HCT116 (cell line): Measurements from ENCODE around the gene UMODL1. TPM values are rescaled to one million over a fixed set of nuclear protein-coding genes. Genes with fewer than 3 reads are reported as not detected.

Experiments used
- ATAC-seq: fragments of 200-7000 bp; cut with Tn5 transposase; 2 replicates; pipeline ENCODE4 v1.9.1; 2020; ENCODE audit warnings: mild to moderate bottlenecking, moderate library complexity
- BruUV-seq: library from RNA; stranded (reverse); fragments of 400-500 nt; replicated peaks from 2 replicates; lab custom pipeline; 2021; lab: Mats Ljungman, UMichigan
- CTCF ChIA-PET: fragments of 300-600 bp; sonication (Branson Sonifier 250); formaldehyde crosslinking; loops from one replicate; lab custom pipeline; 2021; ENCODE audit warnings: antibody characterized with exemption; lab: Charles Lee
- POLR2A ChIA-PET: fragments of 300-600, 350-600 bp; sonication (Branson Sonifier 250); formaldehyde crosslinking; loops from one replicate; lab custom pipeline; 2021; ENCODE audit warnings: antibody characterized with exemption; lab: Charles Lee
- RAD21 ChIA-PET, 2 experiments: fragments of 300-600 bp; sonication (Branson Sonifier 250); formaldehyde crosslinking; loops; one replicate each; lab custom pipeline; 2023; ENCODE audit warnings: low total read pairs in 2 of 2; ENCODE audit not compliant: uncharacterized antibody in 2 of 2, unreplicated experiment in 2 of 2, low non-redundant PET in 1 of 2; lab: Charles Lee
- DNase-seq: peaks from one replicate; pipeline ENCODE4 v3.0.0-alpha.2; 2010; ENCODE audit warnings: low read depth, low spot score
- H2AFZ ChIP-seq: fragments of 200-600 bp; shearing (Covaris generic), sonication (generic); 2 replicates; pipeline ENCODE4 v1.6.1; 2017; ENCODE audit warnings: low read depth, mixed run types, mixed read lengths, antibody characterized with exemption, low read length; ENCODE audit not compliant: poor library complexity, severe bottlenecking
- H3K27ac ChIP-seq: 2 replicates; pipeline ENCODE4 v1.5.1; 2012; ENCODE audit warnings: low read depth, low read length
- H3K27me3 ChIP-seq: fragments of 200-600 bp; sonication (generic); 2 replicates; pipeline ENCODE4 v1.6.1; 2016; ENCODE audit warnings: mixed run types, low read length, mixed read lengths; ENCODE audit not compliant: insufficient read depth
- H3K36me3 ChIP-seq, 2 experiments: fragments of 200-500 bp in 1 of 2; fragments of 200-600 bp in 1 of 2; sonication (Bioruptor generic) in 1 of 2; sonication (generic) in 1 of 2; 2 replicates each; pipeline versions ENCODE4 v1.5.1 to v1.6.1; 2014 to 2016; ENCODE audit warnings: low read length in 2 of 2, inconsistent platforms in 1 of 2, mixed read lengths in 1 of 2, mixed run types in 1 of 2; ENCODE audit not compliant: insufficient read depth in 2 of 2, control insufficient read depth in 1 of 2
- H3K4me1 ChIP-seq, 2 experiments: fragments of 200-600 bp in 1 of 2; sonication (generic) in 1 of 2; 2 replicates each; pipeline versions ENCODE4 v1.5.1 to v1.6.1; 2012 to 2017; ENCODE audit warnings: low read length in 2 of 2, inconsistent platforms in 1 of 2, mild to moderate bottlenecking in 1 of 2, mixed read lengths in 1 of 2, mixed run types in 1 of 2, moderate library complexity in 1 of 2; ENCODE audit not compliant: insufficient read depth in 2 of 2, control insufficient read depth in 1 of 2
- H3K4me2 ChIP-seq: fragments of 200-600 bp; sonication (generic); 2 replicates; pipeline ENCODE4 v1.6.1; 2017; ENCODE audit warnings: mixed run types, low read length, mixed read lengths
- H3K4me3 ChIP-seq, 2 experiments: fragments of 200-600 bp in 1 of 2; sonication (generic) in 1 of 2; replicated peaks in 1 of 2; 2 replicates each; pipeline ENCODE4 v1.5.1; 2011 to 2016; ENCODE audit warnings: low read length in 2 of 2, control low read depth in 1 of 2, low read depth in 1 of 2, mild to moderate bottlenecking in 1 of 2, mixed read lengths in 1 of 2, mixed run types in 1 of 2
- H3K79me2 ChIP-seq: fragments of 200-600 bp; sonication (generic); 2 replicates; pipeline ENCODE4 v1.6.1; 2017; ENCODE audit warnings: mild to moderate bottlenecking, mixed run types, low read length, moderate library complexity, mixed read lengths; ENCODE audit not compliant: insufficient read depth
- H3K9ac ChIP-seq: fragments of 200-600 bp; sonication (generic); 2 replicates; pipeline ENCODE4 v1.6.1; 2016; ENCODE audit warnings: low read length, mixed read lengths
- H3K9me2 ChIP-seq: fragments of 200-600 bp; sonication (generic), shearing (Covaris generic); 2 replicates; pipeline ENCODE4 v1.6.1; 2017; ENCODE audit warnings: mixed run types, mild to moderate bottlenecking, moderate library complexity; ENCODE audit not compliant: insufficient read depth
- H3K9me3 ChIP-seq, 2 experiments: fragments of 200-500 bp in 1 of 2; fragments of 200-600 bp in 1 of 2; sonication (Bioruptor generic) in 1 of 2; sonication (generic) in 1 of 2; 2 replicates each; pipeline ENCODE4 v1.6.1; 2014 to 2017; ENCODE audit warnings: low read length in 2 of 2, mixed read lengths in 2 of 2, inconsistent platforms in 1 of 2, low read depth in 1 of 2, mild to moderate bottlenecking in 1 of 2, mixed run types in 1 of 2, moderate library complexity in 1 of 2; ENCODE audit not compliant: control insufficient read depth in 1 of 2, insufficient read depth in 1 of 2
- H4K20me1 ChIP-seq: fragments of 200-600 bp; sonication (generic), shearing (Covaris generic); 2 replicates; pipeline ENCODE4 v1.6.1; 2017; ENCODE audit warnings: mixed run types, mild to moderate bottlenecking, moderate library complexity; ENCODE audit not compliant: insufficient read depth
- ATF3 ChIP-seq: IDR thresholded peaks from 2 replicates; pipeline ENCODE4 v1.6.1; 2012
- CBX3 ChIP-seq: IDR thresholded peaks from 2 replicates; pipeline ENCODE4 v1.6.1; 2012; ENCODE audit warnings: low read depth
- CEBPB ChIP-seq: IDR thresholded peaks from 2 replicates; pipeline ENCODE4 v1.6.1; 2012; ENCODE audit warnings: low read depth
- EZH2 ChIP-seq: fragments of 200-600 bp; sonication (generic); IDR thresholded peaks from 2 replicates; pipeline ENCODE4 v1.6.1; 2017; ENCODE audit warnings: antibody characterized with exemption, mixed run types
- EZH2phosphoT487 ChIP-seq: fragments of 200-600 bp; IDR thresholded peaks from 2 replicates; pipeline ENCODE4 v1.6.1; 2018; ENCODE audit warnings: antibody characterized with exemption, borderline replicate concordance
- JUND ChIP-seq: IDR thresholded peaks from 2 replicates; pipeline ENCODE4 v1.6.1; 2012
- POLR2A ChIP-seq: IDR thresholded peaks from 2 replicates; pipeline ENCODE4 v1.7.0; 2011; ENCODE audit warnings: borderline replicate concordance; ENCODE audit not compliant: insufficient read depth, insufficient read length; ENCODE audit errors: extremely low read depth
- POLR2AphosphoS5 ChIP-seq: IDR thresholded peaks from 2 replicates; pipeline ENCODE4 v1.6.1; 2011; ENCODE audit warnings: mild to moderate bottlenecking, low read depth, low read length, moderate library complexity
- RAD21 ChIP-seq: IDR thresholded peaks from 2 replicates; pipeline ENCODE4 v1.6.1; 2012; ENCODE audit warnings: low read depth, mild to moderate bottlenecking
- SIN3A ChIP-seq: IDR thresholded peaks from 2 replicates; pipeline ENCODE4 v1.6.1; 2012; ENCODE audit warnings: low read depth
- SP1 ChIP-seq: IDR thresholded peaks from 2 replicates; pipeline ENCODE4 v1.6.1; 2012; ENCODE audit warnings: low read depth
- SRF ChIP-seq: IDR thresholded peaks from 2 replicates; pipeline ENCODE4 v1.6.1; 2012; ENCODE audit warnings: low read depth
- TCF7L2 ChIP-seq: IDR thresholded peaks from 2 replicates; pipeline ENCODE4 v1.7.0; 2011; ENCODE audit warnings: borderline replicate concordance, inconsistent platforms; ENCODE audit not compliant: insufficient read depth, insufficient read length; ENCODE audit errors: extremely low read depth
- YY1 ChIP-seq: IDR thresholded peaks from 2 replicates; pipeline ENCODE4 v1.6.1; 2011; ENCODE audit warnings: low read length, low read depth, moderate library complexity, mild to moderate bottlenecking; ENCODE audit not compliant: insufficient replicate concordance; ENCODE audit errors: extremely low read depth
- ZBTB33 ChIP-seq: IDR thresholded peaks from 2 replicates; pipeline ENCODE4 v1.6.1; 2011; ENCODE audit warnings: mild to moderate bottlenecking, low read length, moderate library complexity; ENCODE audit not compliant: insufficient replicate concordance; ENCODE audit errors: extremely low read depth
- ZFX ChIP-seq: fragments of 450-650 bp; IDR thresholded peaks from 2 replicates; pipeline ENCODE4 v1.6.1; 2017
- ZNF274 ChIP-seq: fragments of 200-500 bp; sonication (Bioruptor generic); IDR thresholded peaks from 2 replicates; pipeline ENCODE4 v1.6.1; 2014; ENCODE audit warnings: mild to moderate bottlenecking, low read depth, low read length, inconsistent platforms
- intact Hi-C: fragments of 100-400 bp; cut with micrococcal nuclease; formaldehyde crosslinking; loops from 2 replicates; pipeline ENCODE4 v1.10.0; 2022
- total RNA-seq: library from RNA; stranded (reverse); gene quantifications from one replicate; pipeline ENCODE4 v1.2.1, GENCODE V29; 2021; ENCODE audit not compliant: unreplicated experiment

UMODL1 gene
- total RNA-seq, 1 experiment from 2014 or later, result not detected

GRCh38 chr21:42160111-42160721 is 89.1 kb downstream of the UMODL1 start:
- ATAC-seq (no peak), DNase-seq (no peak)
- Histone ChIP-seq H3K9me3 (no peaks in the 10 kb centered on the region), H3K79me2 (no peaks in the 10 kb centered on the region), H3K9ac (no peak overlapping the region), H3K4me1 (peaks cover 0 to 16% of the 10 kb centered on the region in 2 experiments; a peak in 2 of 4 replicates), H3K27ac (no peak overlapping the region), H3K4me2 (no peak overlapping the region), H3K4me3 (no peak overlapping the region), H3K9me2 (no peaks in the 10 kb centered on the region), H2AFZ (no peak overlapping the region), H4K20me1 (no peaks in the 10 kb centered on the region), H3K36me3 (no peaks in the 10 kb centered on the region), H3K27me3 (no peaks in the 10 kb centered on the region)
- intact Hi-C loops, result no loop called here
- RAD21 ChIA-PET, result no interaction called here
- POLR2A ChIA-PET, result no interaction called here
- CTCF ChIA-PET, result no interaction called here
- BruUV-seq, result no TSS peak
- TF ChIP-seq ZBTB33 (no peak), CBX3 (no peak), JUND (no peak), POLR2AphosphoS5 (no peak), TCF7L2 (no peak)

GRCh38 chr21:42160765-42161164 is 89.6 kb downstream of the UMODL1 start:
- H3K27me3 ChIP-seq, result no peaks in the 10 kb centered on the region
- no peak overlapping the region for H2AFZ ChIP-seq
- ChIA-PET RAD21 (no interaction called here), CTCF (no interaction called here), POLR2A (no interaction called here)
- H3K9ac ChIP-seq, result no peak overlapping the region
- H3K9me3 ChIP-seq, result no peaks in the 10 kb centered on the region
- no TSS peak for BruUV-seq
- H3K79me2 ChIP-seq, result no peaks in the 10 kb centered on the region
- ATAC-seq (no peak), DNase-seq (no peak)
- no peak overlapping the region for H3K4me2 ChIP-seq
- no peaks in the 10 kb centered on the region for H3K9me2 ChIP-seq
- H3K4me3 ChIP-seq, result no peak overlapping the region
- peaks cover 0 to 16% of the 10 kb centered on the region in 2 experiments; a peak in 2 of 4 replicates for H3K4me1 ChIP-seq
- H4K20me1 ChIP-seq, result no peaks in the 10 kb centered on the region
- intact Hi-C loops, result no loop called here
- H3K36me3 ChIP-seq, result no peaks in the 10 kb centered on the region
- H3K27ac ChIP-seq, result no peak overlapping the region
- TF ChIP-seq ATF3 (no peak), EZH2 (no peak), ZBTB33 (no peak), POLR2A (no peak), YY1 (no peak), SRF (no peak), ZFX (no peak), CEBPB (no peak), CBX3 (no peak), EZH2phosphoT487 (no peak), SIN3A (no peak), TCF7L2 (no peak), RAD21 (no peak), SP1 (no peak), JUND (no peak), ZNF274 (no peak)
